Kidney tubule cell (primary cell): ENCODE data around the gene DCAF8L2.
A peak's percentile ranks its signal among the peaks of the same experiment; 100 is the strongest.
"Not testable (repeated sequence)": the region's sequence is repeated elsewhere in the genome, so short reads cannot be mapped to it uniquely, and the experiment has no call there.

Source experiments
- DNase-seq: peaks from one replicate; pipeline ENCODE4 v3.0.0-alpha.2; 2018; ENCODE audit warnings: low spot score

Gene DCAF8L2

DNA sequence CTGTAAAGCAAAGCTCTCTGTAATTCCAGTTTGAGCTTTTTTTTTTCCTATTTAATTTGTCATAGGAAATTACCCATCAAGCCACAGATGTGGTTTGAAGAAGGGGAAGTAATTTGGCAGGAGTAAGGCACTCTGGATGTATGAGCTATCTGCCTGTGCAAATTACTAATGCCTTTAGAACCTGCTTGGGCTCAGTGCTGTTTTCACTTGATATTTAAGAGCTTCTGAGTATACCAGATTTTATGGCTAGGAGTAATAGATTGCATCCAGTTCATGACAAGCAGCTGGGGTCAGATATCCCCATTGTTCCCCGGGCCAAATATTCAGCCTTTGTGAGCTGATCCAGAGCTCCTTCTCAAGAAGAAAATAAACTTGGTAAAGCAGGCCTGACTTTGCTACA is 89.1 kb downstream of the DCAF8L2 start:
- no peak for DNase-seq

DNA sequence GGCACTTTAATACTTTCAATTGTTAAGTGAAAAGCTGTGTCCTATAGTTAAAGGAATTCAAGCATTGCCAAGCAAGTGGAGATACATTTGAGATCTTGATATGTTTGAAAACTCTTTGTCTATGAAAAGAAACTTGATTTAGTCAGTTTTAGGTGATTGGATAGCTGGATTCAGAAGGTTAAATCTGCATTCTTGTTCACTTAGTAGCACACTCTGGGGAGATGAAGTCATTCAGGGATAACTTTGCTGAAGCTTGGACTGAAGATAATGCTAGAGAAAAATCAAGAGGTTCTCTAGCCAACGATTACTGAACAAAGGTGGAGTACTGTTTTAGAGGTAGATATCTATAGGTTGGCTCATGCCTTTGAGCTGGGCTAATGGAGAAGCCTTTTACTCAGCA is 90.6 kb downstream of the DCAF8L2 start:
- DNase-seq = peak; percentile 40

DNA sequence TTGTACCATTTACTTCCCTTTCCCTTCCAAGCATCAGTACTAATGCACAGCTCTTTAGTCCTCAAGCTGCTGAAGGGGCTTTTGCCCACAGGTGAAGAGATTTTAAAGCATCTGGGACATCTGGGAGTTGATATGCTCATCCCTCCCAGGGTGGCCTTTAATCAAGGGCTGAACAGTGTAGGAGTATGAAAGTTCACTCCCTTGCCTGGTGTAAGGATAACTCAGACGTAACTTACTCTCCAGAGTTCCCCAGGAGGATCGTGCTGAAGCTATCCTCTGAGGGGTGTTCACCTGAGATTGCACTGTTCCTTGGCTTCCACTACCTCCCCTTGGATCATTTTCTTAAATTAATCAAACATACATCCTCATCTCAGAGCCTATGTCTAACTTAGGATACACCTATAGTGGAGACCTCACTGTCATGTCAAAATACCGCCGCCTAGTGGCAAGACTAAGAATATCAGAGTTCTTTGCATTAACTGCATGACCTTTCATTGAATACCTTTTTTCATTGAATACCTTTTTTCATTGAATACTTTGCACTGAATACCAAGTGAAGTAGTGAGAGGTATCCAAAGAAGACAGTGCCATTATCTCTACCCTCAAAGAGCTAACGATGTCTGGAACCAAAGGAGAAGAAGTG is 93.5 kb downstream of the DCAF8L2 start:
- peak; percentile 35 for DNase-seq

DNA sequence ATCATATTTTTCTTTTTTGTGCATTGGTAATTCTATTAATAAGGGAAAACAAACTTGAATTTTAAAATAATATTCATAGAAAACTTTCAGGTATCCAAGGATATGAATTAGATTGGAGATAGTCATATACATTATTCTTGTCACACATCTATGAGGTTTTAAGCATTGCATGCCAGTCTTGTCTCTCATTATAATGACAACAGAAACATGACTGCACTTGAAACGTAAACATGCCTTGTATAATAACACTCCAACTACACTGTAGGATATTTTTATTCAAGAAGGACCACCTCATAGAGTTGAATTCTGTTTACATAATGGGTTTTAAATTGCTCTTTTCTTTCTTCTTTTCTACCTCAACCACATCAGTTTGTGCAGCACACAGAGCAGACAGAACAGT is 104.5 kb downstream of the DCAF8L2 start:
- DNase-seq = no peak

DNA sequence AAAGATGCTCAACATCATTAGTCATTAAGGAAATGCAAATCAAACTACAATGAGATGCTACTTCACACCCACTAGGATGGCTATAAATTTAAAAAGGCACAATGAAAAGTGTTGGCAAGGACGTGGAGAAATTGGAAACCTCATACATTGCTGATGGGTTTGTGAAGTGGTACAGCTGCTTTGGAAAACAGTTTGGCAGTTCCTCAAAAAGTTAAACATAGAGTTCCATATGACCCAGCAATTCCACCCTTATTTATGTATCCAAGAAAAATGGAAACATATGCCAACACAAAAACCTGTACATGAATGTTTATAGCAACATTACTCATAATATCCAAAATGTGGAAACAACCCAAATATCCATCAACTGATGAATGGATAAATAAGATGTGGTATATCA is 116.4 kb downstream of the DCAF8L2 start:
- no peak for DNase-seq

DNA sequence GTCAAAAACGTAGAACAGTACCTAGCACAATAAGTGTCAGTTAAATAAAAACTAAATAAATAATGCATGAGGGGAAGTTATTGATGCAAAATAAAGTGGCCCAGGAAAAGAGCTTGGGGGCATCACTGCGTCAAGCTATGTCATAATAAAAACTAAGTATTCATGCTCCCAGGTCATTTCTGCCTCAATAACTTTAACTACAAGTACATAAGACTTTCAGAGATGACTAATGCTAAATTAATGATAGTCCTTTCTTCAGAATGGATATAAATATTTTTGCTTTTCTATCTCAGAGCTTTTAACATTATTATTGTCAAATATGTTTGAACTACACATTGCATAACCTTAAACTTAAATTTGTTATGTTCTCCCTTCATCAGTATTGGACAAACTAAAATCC is 125.5 kb downstream of the DCAF8L2 start:
- no peak for DNase-seq

DNA sequence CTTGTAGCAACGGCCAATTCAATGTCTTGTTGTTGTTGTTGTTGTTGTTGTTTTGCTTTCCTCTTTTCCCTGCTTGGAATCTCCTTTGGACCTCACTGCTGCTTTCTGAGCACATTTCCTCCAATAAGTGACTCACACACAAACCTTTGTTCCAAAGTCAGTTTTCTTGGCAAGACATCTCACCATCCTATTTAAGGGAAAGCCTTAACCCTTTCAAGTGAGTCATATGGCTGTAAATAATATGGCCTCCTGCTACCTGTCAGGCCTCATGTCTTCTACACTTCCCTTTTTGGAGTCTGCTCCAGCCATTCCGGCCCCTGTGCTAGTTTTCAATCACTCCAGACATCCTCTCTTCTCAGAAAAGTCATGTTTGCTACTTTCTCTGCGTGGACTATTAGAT is 138.1 kb downstream of the DCAF8L2 start:
- DNase-seq = peak; percentile 13

DNA sequence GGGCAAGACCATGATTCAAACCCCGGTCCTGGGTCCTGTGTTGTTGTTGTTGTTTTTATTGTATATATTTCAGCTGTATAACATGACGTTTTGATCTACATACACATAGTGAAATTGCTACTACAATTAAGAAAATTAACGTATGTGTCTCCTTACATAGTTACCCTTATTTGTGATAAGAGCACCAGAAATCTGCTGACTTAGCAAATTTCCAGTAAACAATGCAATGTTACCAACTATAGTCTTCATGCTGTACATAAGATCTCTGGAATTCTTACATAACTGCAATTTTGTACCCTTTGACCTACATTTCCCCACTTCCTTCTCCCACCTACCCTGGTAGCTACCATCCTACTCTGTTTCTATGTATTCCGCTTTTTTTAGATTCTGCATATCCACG is 141.8 kb downstream of the DCAF8L2 start:
- DNase-seq = no peak

DNA sequence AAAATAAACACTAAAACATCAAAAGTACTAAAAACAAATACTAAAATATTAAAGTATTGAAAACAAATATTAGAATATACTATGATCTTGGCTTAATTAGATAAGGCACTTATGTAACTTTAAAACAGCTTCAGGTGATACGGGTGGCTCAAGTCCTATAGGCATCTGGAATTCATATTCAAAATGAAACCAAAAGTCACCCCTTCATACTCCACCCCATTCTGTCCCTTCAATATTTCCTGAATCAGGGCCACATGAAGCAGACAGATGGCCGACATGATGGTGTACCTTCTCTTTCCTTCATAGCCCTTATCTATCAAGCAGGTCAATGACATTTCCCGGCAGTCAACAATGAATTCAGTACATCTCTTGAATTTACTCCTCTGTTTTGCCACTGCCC is 145.8 kb downstream of the DCAF8L2 start:
- DNase-seq = no peak

DNA sequence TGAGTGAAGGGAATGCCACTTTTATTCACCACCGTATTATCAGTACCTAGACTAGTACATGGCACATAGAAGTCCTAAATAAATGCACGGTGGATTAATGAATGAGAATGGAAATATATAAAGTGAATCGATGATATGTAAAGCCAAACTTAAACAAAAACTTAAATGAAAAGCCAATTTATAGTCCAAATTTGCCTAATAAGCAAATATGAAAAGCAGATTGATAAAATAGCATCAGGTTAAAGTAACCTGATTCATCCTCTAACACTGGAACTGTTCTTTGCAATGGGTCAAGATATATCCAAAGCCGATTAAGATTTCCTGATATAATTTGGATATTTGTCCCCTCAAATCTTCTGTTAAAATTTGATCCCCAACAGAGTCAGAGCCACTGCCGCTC is 150.8 kb downstream of the DCAF8L2 start:
- no peak for DNase-seq

DNA sequence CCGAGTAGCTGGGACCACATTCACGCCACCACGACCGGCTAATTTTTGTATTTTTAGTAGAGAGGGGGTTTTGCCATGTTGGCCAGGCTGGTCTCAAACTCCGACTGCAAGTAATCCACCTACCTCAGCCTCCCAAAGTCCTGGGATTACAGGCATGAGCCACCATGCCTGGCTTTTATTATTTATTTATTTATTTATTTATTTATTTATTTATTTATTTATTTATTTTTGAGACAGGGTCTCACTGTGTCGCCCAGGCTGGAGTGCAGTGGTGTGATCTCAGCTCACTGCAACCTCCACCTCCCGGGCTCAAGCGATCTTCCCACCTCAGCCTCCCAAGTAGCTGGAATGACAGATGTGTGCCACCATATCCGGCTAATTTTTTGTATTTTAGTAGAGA is 153.4 kb downstream of the DCAF8L2 start:
- not testable (repeated sequence) for DNase-seq

DNA sequence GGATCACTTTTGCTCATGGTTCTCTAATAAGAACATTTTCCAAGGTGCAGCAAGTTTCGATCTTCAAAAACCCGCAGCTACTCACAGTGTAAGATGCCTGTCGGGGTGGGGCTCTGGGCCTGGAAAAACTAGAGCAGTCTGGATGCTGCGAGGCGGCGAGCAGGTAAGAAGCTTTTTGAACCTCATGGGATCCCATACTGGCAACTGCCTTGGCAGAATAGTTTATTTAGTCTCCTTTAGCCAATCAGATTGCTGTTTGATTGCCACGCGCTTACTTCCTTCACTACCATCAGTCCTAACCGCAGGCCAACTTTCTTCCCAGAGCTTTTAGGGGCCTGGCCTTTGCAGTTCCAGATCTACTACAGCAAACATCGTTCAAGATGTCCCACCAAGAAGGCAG is 156.4 kb downstream of the DCAF8L2 start:
- no peak for DNase-seq

DNA sequence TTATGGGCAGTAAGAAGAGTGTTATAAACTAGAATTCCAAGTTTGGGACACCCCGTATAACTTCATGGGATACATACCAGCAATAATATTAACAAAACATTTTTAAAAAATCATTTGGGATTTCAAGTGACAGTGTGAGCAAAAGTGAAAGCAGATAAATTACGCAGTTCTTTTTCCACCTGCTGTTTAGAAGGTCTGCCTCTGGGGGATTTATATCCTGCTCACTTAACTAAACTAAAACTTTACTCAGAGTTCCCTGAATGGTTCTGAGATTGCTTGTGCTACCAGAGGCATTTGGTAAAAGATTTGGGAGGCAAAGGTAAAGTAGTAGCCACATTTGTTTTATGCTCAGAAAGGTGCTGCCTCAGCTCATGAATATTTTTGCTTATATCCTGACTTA is 160.2 kb downstream of the DCAF8L2 start:
- DNase-seq = not testable (repeated sequence)

DNA sequence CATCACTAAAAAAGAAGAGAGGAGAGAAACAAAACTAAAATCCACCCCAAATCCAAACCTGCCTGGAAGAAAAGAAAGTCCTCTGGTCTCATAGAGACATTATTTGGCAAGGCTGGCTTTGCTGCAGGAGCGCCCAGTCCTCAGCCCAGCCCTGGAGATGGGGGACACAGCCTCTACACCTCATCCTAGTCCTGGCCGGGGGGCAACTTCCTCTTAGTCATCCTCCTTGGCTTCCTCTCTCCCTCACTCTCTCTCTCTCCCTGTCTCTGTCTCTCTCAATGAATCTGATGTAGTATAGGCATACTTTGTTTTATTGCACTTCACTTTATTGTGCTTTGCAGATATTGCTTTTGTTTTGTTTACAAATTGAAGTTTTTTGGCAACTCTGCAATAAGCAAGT is 161.8 kb downstream of the DCAF8L2 start:
- DNase-seq = no peak

DNA sequence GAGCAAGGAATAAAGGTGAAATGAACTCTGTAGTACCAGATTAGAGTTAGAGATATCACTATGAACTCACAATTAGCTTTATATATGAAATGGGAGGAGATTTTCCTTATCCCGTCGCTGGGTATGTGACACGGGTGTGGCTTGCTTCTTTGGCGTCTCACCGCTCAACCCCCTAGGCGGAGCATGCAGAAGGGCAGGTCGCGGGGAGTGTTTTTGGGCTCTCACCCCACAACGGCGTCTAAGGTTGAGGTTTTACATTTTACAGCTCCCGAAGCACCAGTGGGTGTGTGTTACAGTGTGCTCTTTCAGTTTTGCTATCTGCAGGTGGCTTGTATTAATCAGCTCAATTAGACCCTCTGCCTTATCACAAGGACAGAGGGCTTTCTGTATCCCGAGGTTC is 175.6 kb downstream of the DCAF8L2 start:
- no peak for DNase-seq

DNA sequence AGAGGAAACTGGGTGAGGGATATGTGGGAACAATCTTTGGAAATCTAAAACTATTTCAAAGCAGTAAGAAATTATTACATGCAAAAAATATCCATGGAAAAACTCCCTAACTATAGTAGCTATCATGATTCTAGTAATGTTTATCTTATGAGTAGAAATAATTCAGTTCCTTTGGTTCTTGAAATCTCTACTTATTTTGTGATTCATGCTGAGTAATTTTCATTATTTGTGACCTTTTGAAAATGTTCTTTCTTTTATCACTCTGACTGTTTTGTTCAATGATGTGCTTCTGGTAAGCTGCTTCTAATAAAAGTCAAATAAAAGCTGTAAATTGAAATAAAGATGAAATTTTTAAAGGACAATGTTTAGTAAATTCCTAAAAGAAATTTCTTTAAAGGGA is 177.2 kb downstream of the DCAF8L2 start:
- no peak for DNase-seq

DNA sequence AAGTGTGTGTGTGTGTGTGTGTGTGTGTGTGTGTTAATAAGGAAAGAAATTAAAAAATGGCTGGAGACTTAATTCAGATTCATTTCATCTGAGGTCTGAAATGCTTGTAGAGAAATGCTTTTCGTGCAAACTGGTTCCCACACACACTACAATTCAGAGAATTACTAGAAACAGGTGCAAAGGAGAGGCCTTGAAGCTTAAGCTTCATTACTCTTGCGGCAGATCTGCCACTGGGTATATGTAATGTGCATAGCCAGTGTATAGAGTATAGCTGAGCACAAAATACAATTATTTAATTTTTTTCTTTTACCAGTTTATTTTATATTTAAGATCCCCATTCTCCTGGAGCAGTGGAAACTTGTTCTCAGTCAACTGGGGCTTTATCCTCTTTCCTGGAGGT is 185.8 kb downstream of the DCAF8L2 start:
- DNase-seq = no peak

DNA sequence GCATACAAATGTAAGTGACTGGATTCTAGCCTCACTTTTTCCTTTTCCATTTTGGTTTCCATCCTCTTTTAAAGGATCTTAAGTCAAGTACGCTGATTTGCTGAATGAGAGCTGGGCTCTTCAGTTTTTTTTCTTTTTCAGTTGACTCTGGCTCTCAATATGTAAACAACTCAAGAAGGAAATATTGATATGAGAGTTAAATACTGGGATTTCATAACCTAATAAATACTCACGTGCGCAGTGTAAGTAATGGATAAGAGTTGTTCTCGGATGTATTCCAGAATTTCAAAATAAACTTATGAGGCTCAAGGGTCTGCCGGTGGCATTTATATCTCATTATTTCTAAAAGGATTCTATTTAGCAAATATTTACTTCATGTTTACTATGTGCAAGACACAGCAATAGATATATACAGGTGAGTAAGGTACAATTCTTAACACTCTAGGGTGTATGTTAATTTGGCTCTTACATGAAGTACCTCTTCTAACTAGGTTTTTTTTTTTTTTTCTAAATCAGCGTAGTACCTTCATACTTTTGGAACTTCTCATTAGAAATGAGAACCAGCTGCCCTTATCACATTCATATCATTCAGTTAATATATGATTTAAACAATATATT is 206.6 kb downstream of the DCAF8L2 start:
- no peak for DNase-seq

DNA sequence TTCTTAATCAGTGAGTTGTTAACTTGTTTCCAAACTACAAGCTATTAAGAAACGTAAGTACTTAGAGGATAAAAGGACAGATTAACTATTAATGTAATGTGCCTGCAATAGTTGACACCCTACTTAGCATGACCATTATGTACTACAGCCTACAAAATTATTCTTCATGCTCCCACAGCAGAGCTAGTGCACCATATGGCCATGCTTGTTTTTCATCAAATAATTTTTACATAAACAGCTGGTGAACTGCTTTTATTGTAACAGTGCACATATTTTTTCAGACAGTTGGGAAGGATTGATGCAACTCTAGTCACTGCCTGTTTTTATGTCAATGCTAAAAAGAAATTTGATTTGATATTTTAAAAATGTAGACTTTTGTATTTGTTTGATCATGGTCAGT is 207.4 kb downstream of the DCAF8L2 start:
- no peak for DNase-seq
